A673 (cell line): ENCODE measurements around the gene CALCOCO2.

Experiments
- EZH2 ChIP-seq: fragments of 200-600 bp; sonication (generic); IDR thresholded peaks from 2 replicates; pipeline ENCODE4 v1.6.1; 2017; ENCODE audit warnings: borderline replicate concordance, low read depth, mild to moderate bottlenecking, mixed read lengths, antibody characterized with exemption, low read length; ENCODE audit not compliant: poor library complexity, severe bottlenecking
- TF ChIP-seq, protein P1 (sequence below): fragments of 300-800, 200-600 bp; sonication (generic); conservative IDR thresholded peaks from 2 replicates; pipeline ENCODE4 v1.5.1; 2017; ENCODE audit warnings: low read depth, mild to moderate bottlenecking, antibody characterized with exemption, low read length, moderate library complexity, mixed read lengths

DNA sequence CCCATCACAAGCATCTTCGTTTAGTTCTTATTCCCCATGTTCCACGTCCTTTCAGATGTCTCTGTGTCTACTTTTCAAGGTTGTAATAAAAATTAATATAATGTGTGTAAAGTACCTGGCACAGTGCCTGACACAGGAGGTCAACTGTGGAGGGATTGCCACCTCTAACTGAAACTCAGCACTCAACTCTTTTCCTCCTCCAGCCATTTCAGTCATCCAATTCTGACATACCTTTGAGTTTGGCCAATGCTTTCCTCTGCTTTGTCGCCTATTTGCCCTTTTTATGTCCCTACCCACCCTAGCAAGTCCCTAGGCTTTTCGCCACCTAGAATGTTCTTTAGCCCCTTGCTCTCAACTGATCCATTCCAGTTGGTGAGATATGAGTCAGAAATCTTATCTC is 78.9 kb downstream of the CALCOCO2 start:
- TF ChIP-seq, protein P1, sequence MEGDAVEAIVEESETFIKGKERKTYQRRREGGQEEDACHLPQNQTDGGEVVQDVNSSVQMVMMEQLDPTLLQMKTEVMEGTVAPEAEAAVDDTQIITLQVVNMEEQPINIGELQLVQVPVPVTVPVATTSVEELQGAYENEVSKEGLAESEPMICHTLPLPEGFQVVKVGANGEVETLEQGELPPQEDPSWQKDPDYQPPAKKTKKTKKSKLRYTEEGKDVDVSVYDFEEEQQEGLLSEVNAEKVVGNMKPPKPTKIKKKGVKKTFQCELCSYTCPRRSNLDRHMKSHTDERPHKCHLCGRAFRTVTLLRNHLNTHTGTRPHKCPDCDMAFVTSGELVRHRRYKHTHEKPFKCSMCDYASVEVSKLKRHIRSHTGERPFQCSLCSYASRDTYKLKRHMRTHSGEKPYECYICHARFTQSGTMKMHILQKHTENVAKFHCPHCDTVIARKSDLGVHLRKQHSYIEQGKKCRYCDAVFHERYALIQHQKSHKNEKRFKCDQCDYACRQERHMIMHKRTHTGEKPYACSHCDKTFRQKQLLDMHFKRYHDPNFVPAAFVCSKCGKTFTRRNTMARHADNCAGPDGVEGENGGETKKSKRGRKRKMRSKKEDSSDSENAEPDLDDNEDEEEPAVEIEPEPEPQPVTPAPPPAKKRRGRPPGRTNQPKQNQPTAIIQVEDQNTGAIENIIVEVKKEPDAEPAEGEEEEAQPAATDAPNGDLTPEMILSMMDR = no peak
- TF ChIP-seq EZH2 = no peak
